GM21717 (cell line): ENCODE measurements around the gene SERTAD3.
"Not testable (repeated sequence)": the region's sequence is repeated elsewhere in the genome, so short reads cannot be mapped to it uniquely, and the experiment has no call there.

ENCODE experiments used
- ATAC-seq: cut with Tn5 transposase; IDR thresholded peaks from one replicate; pipeline ENCODE4 v1.9.1; 2021; ENCODE audit warnings: mild to moderate bottlenecking, moderate library complexity; ENCODE audit not compliant: unreplicated experiment

SERTAD3 gene

GRCh38 chr19:40458597-40458974 is 14.5 kb upstream of the SERTAD3 start:
- no peak for ATAC-seq

GRCh38 chr19:40457953-40458596 is 13.9 kb upstream of the SERTAD3 start:
- ATAC-seq: no peak

DNA sequence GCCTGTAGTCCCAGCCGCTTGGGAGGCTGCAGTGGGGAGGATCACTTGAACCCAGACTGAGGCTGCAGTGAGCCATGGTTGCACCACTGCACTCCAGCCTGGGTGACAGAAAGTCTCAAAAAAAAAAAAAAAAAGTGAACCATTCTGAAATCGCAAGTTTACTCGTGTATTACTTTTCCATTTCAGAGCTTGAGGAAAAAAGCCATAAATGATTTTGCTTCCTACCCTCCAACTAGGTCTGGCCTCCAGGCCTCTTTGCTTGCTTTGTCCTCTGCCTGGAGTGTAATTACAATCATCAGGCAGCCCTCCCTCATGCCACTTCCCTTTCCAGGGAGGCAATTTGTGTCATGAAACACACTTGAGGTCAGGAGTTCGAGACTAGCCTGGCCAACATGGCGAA is 12.9 kb upstream of the SERTAD3 start:
- ATAC-seq: no peak

DNA sequence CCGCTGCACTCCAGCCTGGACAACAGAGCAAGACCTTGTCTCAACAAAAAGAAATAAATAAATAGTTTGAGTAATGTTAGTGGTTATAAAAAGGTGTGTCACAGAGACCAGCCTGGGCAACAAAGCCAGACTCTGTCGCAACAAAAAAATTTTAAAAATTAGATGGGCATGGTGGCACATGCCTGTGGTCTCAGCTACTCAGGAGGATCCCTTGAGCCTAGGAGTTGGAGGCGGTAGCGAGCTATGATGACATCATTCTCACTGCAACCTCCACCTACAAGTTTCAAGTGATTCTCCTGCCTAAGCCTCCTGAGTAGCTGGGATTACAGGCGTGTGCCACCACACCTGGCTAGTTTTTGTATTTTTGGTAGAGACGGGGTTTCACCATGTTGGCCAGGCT is 9.8 kb upstream of the SERTAD3 start:
- ATAC-seq: not testable (repeated sequence)

DNA sequence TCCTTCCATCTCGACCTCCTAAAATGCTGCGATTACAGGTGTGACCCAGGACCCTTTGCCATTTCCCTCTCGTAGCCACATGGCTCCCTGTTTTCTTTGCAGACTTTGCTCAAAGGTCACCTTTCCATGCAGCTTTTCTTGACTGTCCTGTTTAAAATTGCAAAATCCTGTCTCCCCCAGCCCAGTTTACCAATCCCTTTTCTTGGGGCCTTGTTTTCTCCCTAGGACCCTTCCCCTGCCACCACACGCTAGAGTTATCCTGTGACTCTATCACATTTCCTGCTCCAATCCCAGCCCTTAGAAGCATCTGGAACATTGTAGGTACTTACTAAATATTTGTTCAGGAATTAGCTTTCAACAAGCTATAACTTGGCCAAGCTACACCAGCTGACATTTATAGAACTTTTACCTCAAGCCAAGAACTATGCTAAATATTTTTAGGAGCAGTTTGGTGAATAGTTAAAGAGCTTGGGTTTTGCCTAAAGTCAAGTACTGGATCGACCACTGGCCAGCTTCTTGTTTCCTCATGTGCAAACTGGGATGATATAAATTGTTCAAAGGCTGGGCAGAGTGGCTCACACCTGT is 9.1 kb upstream of the SERTAD3 start:
- no peak for ATAC-seq

DNA sequence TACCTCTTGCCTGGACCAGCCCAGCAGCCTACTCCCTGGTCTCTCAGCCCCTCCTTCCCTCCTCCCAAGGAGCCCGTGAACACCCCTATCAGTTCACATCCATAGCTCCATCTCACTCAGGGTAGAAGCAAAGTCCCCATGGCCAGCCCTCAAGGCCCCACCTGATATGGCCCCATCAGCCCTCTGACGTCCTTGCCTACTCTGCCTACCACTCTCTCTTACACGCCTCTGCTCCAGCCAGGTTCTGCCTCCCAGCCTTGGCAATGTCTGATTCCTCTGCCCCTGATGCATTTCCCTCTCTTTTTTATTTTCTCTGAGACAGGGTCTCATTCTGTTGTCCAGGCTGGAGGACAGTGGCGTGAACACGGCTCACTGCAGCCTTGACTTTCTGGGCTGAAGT is 7.9 kb upstream of the SERTAD3 start:
- ATAC-seq: no peak

- no peak for ATAC-seq
Observed at GRCh38 chr19:40450664-40451063, 6.5 kb upstream of the SERTAD3 start.

DNA sequence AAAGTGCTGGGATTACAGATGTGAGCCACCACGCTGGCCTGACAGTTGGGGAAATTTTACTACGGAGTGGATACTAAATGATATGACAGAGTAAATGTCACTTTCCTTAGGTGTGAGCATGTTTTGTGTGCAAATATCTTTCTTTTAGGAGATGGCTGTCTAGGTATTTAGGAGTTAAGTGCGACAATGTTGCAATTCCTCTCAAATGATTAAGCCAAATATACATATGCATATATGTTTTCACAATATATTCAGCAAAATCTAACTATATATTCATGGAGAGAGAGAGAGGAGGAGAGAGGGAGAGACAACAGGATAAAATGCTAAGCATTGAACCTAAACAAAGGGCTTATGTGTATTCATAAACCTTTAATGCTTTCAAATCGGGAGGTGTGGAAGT is 5.4 kb upstream of the SERTAD3 start:
- ATAC-seq: no peak

DNA sequence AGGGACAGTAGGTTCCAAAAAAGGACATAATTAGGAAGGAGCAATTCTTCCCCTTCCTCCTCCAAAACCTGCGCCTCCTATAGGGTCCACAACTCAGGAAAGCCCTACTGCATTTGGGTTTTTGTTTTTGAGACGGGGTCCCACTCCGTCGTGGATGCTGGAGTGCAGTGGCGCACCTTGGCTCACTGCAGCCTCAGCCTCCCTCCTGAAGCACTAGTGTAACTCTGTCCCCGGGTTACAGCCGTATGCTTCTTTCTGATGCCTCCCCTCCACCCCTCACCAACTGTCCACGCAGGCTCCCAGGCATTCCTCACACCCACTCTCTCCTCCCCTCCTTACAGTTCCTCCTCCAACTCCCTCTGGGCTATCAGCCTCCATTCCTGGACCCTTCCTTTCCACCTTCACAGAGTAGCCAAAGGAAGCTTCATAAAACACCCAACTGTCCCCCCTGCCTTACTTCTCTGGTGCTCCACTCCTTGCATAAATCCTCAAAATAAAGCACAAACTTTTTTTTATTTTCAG is 2.2 kb upstream of the SERTAD3 start:
- no peak for ATAC-seq

- ATAC-seq: no peak
Observed at GRCh38 chr19:40445780-40446262, 1.7 kb upstream of the SERTAD3 start.

DNA sequence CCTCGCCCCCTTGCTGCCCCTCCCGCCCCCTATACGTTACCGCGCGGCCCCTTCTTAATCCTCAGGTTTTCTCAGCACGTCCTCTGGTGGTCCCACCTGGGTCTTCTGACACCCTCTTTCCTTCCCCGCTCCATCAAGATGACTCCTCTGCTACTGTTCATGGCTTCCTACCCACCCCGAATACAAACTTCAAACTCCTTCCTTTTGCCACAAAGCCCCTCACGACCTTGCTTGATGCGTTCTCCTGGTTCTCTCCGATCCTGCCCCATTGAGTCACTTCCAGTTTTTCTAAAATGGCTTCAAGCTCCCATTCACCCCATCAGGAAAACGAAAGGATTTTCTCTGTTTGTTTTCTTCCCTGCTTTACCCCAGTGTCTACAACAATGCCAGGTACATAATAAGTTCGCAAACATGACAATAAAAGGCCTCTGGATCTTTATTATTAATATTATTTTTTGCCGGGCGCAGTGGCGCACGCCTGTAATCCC is 734 bp upstream of the SERTAD3 start:
- no peak for ATAC-seq

GRCh38 chr19:40443131-40443999 is 770 bp downstream of the SERTAD3 start:
- ATAC-seq: peak; percentile 61

DNA sequence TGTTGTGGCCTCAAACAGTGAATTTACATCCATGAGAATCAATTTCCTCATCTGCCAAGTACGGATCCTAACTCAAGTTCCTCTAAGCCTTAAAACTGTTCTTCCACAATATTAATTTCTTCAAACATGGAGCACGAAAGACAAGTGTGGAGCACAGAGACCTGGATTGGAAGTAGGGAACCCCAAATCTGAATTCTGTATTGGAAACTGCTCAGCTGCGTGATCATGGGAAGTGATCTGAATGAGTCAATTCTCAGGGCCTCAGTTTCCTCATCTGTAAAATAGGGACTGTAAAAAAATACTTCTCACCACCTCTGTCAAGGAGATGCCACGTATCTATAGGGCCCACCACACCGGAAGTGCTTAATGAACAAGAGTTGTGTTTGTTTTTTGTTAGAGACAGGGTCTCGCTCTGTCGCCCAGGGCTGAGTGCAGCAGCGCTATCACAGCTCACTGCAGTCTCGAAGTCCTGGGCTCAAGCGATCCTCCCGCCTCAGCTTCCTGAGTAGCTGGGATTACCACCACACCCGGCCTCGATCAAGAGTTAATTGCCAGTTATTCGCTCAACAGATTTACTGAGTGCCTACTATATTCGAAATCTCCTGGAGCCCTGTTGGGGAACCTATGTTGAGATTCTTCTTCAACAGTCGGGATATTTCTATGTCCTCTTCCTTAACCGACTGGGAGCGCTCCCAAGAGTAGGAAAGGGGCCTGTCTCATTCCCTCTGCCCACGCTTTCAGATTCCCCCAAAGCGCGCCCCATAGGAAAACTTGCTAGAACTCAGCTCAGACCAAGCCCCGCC is 1.6 kb downstream of the SERTAD3 start:
- ATAC-seq: no peak

DNA sequence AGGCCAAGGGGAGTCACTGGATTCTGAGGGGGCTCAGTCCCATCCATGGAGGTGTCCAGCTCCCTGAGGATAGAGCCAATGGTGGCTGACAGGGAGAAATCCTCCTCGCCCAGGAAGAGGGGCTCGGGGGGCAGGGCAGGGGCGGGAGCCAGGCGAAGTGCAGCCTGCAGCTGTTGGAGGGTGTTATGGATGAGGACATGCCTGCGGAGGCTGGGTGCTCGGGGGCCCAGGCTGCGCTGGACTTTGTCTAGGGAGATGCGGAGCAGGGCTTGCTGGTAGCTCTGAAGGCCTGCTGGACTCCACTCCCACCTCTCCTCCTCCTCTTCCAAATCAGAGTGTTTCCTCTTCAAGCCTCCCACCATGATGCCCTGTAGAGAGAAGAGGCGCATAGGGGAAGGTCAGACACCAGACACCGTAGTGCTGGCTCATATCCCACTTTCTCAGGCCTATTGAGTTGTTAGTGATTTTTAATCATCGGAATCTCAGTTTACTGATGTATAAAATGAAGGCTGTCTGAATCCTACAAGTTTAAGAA is 2.3 kb downstream of the SERTAD3 start:
- ATAC-seq: no peak

DNA sequence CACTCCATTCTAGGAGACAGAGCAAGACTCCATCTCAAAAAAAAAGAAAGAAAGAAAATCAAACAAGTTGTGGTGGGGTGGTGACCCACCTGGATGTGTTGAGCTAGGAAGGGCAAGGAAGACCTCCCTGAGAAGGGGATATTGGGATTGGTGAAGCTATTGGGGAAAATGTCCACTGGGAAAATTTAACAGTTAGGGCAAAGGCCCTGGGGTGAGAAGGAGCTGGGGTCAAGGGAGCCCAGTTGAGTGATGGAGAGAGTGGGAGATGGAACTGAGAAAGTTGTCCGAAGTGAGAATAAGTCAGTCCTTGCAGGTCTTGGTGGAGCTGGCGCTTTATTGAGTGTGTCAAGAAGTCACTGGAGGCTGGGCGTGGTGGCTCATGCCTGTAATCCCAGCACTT is 5.9 kb downstream of the SERTAD3 start:
- no peak for ATAC-seq

DNA sequence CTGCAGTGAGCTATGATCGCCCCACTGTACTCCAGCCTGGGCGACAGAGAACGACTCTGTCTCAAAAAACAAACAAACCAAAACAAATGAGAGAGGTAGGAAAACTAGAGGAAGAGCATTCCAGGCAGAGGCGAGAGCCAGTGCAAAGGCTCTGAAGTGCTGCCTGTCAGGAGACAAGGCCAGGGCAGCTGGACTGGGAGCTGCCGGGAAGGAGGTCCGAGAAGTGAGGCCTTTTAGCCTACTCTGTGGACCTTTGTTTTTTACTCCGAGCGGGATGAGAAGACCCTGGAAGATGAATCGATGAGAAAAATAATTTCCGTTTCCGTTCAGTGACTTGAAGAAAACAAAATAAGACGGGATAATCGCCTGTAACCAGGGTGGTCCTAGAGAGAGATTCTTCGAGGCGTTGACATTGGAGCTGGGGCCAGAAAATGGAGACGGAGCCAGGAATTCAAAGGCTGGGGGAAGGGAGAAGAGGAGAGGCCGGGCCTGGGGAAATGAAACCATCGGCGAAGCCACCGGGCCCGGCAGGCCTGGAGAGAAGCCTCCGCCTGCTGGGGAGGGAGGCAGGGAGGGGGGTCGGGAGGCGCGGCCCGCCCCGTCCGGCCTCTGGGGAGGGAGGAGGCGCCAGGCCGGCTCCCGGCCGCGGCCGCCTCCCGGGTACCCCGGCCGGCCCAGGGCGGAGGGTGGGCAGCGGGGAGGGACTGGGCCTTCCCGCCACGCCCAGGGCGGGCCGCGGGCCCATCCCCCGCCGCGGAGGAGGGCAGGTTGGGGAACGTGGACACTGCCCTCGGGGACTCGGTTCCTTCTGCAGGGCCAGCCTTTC is 10.5 kb downstream of the SERTAD3 start:
- ATAC-seq: peak; percentile 39

DNA sequence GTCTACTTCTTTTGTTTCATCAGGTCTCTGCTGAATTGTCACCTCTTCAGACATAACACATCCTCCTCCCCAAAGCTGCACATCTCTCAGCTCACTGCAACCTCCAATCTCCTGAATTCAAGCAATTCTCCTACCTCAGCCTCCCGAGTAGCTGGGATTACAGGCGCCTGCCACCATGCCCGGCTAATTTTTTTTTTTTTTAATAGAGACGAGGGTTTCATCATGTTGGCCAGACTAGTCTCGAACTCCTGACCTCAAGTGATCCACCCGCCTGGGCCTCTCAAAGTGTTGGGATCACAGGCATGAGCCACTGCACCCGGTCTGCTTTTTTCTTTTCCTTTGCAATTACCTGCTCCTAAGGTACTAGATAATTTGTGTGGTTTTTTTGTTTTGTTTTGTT is 11.4 kb downstream of the SERTAD3 start:
- ATAC-seq: not testable (repeated sequence)

GRCh38 chr19:40431698-40432097 is 12.4 kb downstream of the SERTAD3 start:
- ATAC-seq: no peak

- not testable (repeated sequence) for ATAC-seq
Observed at GRCh38 chr19:40430242-40430641, 13.9 kb downstream of the SERTAD3 start.

GRCh38 chr19:40428197-40428596 is 15.9 kb downstream of the SERTAD3 start:
- not testable (repeated sequence) for ATAC-seq
